Muscle layer of colon (tissue), 2 donors: ENCODE data around the gene COQ10A.

Experiments
- H3K27ac ChIP-seq: one replicate; pipeline ENCODE4 v1.7.0; 2013; ENCODE audit warnings: low read depth, mild to moderate bottlenecking, low read length, moderate library complexity
- H3K27me3 ChIP-seq, 2 donors: one replicate each; pipeline ENCODE4 v1.7.0; 2013; ENCODE audit warnings: low read length in 2 of 2, mild to moderate bottlenecking in 2 of 2; ENCODE audit not compliant: insufficient read depth in 2 of 2, control insufficient read depth in 1 of 2
- H3K36me3 ChIP-seq: one replicate; pipeline ENCODE4 v1.7.0; 2013; ENCODE audit warnings: mild to moderate bottlenecking, low read length; ENCODE audit not compliant: insufficient read depth
- H3K4me1 ChIP-seq: one replicate; pipeline ENCODE4 v1.7.0; 2013; ENCODE audit warnings: mild to moderate bottlenecking, low read length; ENCODE audit not compliant: insufficient read depth
- H3K4me3 ChIP-seq, 2 donors: one replicate each; pipeline ENCODE4 v1.7.0; 2013; ENCODE audit warnings: low read length in 2 of 2, low read depth in 1 of 2, mild to moderate bottlenecking in 1 of 2, moderate library complexity in 1 of 2
- H3K9ac ChIP-seq: one replicate; pipeline ENCODE4 v1.7.0; 2013; ENCODE audit warnings: low read length
- H3K9me3 ChIP-seq: one replicate; pipeline ENCODE4 v1.7.0; 2013; ENCODE audit warnings: mild to moderate bottlenecking, low read length
- donor health status: abdominal sarcoma.
- donor health status: Adenocarcinoma of cecum.

Gene COQ10A

DNA sequence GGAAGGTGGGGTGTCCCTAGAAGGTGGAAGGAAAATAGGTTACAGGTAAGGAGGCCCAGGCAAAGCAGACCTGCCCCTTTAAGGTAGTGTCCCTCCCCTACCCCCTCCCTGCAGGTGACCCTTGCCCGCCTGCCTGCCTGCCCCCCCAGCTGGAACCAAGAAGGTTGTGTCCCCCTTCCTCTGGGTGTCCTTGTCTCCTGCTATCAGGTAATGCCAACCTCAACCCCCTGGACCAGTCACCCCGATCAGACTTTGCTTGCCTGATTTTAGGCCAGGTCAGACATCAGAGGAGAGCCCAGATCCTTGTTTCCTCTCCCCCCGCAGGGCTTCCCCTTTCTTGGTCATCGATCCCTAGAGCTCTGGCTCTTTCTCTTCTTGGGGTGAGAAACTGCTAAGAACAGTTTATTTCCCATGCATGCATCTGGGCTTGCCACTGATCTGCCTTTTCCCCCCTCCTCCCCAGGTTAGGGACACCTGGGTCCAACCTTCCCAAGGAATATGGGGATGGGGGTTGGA is 36.8 kb upstream of the COQ10A start, which contains the start of gene SLC39A5:
Gene SLC39A5 (plus strand): TSS at position 136 of the 516 bp plus-strand sequence. CDS start 1,224 bp downstream, outside the sequence.
- Histone ChIP-seq H3K36me3 (no peaks in the 10 kb centered on the region), H3K4me1 (peaks cover 1% of the 10 kb centered on the region), H3K4me3 (no peak within 1 kb of the TSS), H3K9me3 (no peaks in the 10 kb centered on the region), H3K9ac (no peak within 1 kb of the TSS), H3K27me3 (no peaks in the 10 kb centered on the region), H3K27ac (no peak within 1 kb of the TSS)

DNA sequence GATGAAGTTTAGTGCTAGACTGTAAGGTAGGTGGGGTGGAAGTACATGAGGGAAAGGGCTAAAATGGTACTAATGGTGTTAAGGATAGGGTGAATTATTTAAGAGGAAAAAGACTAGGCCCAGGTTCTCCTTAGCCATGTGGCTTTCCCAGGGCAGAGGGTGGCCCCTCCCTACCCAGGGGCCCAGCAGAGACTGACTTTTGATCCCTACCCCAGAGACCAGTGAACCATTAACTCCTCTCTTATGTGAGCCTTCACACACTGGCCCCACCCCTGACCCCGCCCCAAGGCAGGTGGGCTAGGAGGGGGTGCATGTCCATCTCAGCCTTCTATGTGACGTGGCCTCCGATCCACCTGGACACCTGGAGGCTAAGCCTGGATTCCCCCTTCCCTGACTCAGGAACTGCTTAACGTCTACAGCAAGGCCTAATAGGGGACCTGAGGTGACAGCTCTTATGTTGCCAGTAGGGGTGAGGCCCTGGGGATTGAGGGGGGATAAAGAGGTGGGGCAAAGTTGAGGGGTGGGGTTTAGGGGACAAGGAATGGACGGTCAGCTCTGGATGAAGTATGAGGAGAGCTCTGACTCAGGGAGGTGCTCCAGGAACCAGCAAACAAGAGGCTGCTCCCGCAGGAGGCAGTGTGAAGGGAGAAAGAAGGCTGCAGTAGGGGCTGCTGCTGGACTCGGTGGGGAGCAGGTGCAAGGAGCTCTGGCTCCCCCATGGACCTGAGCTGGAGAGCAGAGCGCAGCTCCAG is 36.1 kb upstream of the COQ10A start:
- no peak overlapping the region for H3K9ac ChIP-seq
- H3K9me3 ChIP-seq, result no peaks in the 10 kb centered on the region
- H3K36me3 ChIP-seq, result no peaks in the 10 kb centered on the region
- no peak overlapping the region for H3K4me3 ChIP-seq
- H3K27me3 ChIP-seq, result no peaks in the 10 kb centered on the region
- H3K4me1 ChIP-seq, result no peaks in the 10 kb centered on the region
- H3K27ac ChIP-seq, result no peak overlapping the region

DNA sequence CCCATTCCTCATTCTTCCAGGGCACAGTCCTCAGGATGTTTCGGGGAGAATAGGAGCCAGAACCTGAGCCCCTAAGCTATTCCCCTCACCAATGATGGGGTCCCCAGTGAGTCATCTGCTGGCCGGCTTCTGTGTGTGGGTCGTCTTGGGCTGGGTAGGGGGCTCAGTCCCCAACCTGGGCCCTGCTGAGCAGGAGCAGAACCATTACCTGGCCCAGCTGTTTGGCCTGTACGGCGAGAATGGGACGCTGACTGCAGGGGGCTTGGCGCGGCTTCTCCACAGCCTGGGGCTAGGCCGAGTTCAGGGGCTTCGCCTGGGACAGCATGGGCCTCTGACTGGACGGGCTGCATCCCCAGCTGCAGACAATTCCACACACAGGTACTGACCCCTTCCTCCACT is 35.6 kb upstream of the COQ10A start:
- no peaks in the 10 kb centered on the region for H3K36me3 ChIP-seq
- no peaks in the 10 kb centered on the region for H3K9me3 ChIP-seq
- no peaks in the 10 kb centered on the region for H3K27me3 ChIP-seq
- no peak overlapping the region for H3K4me3 ChIP-seq
- H3K4me1 ChIP-seq, result no peaks in the 10 kb centered on the region
- no peak overlapping the region for H3K27ac ChIP-seq
- H3K9ac ChIP-seq, result no peak overlapping the region

DNA sequence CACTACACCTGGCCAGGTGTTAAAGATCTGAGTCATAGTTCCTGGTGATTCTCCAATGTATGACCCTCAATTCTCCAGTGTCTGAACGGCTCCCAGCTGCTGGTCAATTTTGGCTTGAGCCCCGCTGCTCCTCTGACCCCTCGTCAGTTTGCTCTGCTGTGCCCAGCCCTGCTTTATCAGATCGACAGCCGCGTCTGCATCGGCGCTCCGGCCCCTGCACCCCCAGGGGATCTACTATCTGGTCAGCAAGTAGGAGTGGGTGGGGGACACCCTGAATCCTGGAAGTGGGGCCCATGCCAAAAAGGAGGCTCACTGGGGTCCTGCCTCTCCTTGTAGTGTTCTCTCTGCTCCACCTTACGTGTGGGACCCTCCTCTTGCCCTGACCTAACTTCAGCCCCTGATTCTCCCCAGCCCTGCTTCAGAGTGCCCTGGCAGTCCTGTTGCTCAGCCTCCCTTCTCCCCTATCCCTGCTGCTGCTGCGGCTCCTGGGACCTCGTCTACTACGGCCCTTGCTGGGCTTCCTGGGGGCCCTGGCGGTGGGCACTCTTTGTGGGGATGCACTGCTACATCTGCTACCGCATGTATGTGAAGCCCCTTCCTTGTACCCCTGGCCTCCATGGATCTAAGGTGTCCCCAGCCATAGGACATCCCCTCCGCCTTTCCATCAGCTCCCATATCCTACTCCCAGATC is 31.9 kb upstream of the COQ10A start:
- no peak overlapping the region for H3K27ac ChIP-seq
- no peaks in the 10 kb centered on the region for H3K9me3 ChIP-seq
- H3K4me1 ChIP-seq, result no peaks in the 10 kb centered on the region
- no peak overlapping the region for H3K4me3 ChIP-seq
- H3K36me3 ChIP-seq, result peaks cover 13% of the 10 kb centered on the region
- H3K27me3 ChIP-seq, result no peaks in the 10 kb centered on the region
- H3K9ac ChIP-seq, result no peak overlapping the region

DNA sequence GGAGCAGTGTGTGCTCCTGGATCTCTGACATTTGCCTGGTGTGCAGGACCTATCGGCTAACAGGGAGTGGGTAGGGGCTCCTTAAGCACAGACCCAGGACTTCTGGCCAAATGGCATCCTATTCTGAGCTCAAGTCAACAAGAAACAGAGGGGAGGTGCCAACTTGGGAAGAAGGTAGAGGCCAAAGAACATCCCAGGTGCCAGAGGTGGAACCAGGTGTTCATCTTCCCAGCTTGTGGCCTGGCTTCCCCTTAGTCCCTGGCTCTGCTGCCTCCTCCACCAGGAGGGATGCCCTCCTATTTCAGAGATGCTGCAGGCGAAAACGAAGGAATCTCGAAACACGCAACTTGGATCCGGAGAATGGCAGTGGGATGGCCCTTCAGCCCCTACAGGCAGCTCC is 30.7 kb upstream of the COQ10A start:
- H3K9me3 ChIP-seq, result no peaks in the 10 kb centered on the region
- no peak overlapping the region for H3K4me3 ChIP-seq
- H3K27me3 ChIP-seq, result no peaks in the 10 kb centered on the region
- H3K36me3 ChIP-seq, result peaks cover 25% of the 10 kb centered on the region
- no peak overlapping the region for H3K9ac ChIP-seq
- no peak overlapping the region for H3K27ac ChIP-seq
- H3K4me1 ChIP-seq, result no peaks in the 10 kb centered on the region

DNA sequence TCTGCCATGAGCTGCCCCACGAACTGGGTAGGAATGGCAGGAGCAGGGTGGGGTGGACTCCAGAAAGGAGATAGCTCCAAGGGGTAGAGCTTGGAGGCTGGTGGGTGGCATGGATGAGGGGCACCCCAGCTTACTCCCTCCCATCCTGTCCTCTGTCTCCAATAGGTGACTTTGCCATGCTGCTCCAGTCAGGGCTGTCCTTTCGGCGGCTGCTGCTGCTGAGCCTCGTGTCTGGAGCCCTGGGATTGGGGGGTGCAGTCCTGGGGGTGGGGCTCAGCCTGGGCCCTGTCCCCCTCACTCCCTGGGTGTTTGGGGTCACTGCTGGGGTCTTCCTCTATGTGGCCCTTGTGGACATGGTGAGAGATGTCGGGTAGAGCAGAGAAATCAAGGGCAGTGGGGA is 29.8 kb upstream of the COQ10A start:
- H3K4me3 ChIP-seq, result no peak overlapping the region
- H3K9me3 ChIP-seq, result no peaks in the 10 kb centered on the region
- H3K4me1 ChIP-seq, result no peaks in the 10 kb centered on the region
- H3K27ac ChIP-seq, result no peak overlapping the region
- H3K27me3 ChIP-seq, result no peaks in the 10 kb centered on the region
- H3K9ac ChIP-seq, result no peak overlapping the region
- H3K36me3 ChIP-seq, result peaks cover 34% of the 10 kb centered on the region

DNA sequence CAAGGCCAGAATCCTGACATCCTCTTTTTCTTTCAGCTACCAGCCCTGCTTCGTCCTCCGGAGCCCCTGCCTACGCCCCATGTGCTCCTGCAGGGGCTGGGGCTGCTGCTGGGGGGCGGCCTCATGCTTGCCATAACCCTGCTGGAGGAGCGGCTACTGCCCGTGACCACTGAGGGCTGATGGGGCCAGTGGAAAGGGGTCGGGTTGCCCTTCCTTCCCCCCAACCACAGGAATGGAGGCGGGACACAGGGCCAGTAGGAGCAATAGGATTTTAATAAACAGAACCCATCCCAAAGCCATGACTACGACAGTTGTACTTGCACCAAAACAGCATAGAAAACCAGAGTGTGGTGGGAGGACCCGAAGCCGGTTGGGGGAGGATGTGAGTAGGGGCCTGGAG is 29.2 kb upstream of the COQ10A start:
- H3K9ac ChIP-seq, result no peak overlapping the region
- peaks cover 40% of the 10 kb centered on the region for H3K36me3 ChIP-seq
- H3K4me1 ChIP-seq, result no peaks in the 10 kb centered on the region
- no peaks in the 10 kb centered on the region for H3K9me3 ChIP-seq
- H3K27me3 ChIP-seq, result no peaks in the 10 kb centered on the region
- H3K27ac ChIP-seq, result no peak overlapping the region
- H3K4me3 ChIP-seq, result no peak overlapping the region

DNA sequence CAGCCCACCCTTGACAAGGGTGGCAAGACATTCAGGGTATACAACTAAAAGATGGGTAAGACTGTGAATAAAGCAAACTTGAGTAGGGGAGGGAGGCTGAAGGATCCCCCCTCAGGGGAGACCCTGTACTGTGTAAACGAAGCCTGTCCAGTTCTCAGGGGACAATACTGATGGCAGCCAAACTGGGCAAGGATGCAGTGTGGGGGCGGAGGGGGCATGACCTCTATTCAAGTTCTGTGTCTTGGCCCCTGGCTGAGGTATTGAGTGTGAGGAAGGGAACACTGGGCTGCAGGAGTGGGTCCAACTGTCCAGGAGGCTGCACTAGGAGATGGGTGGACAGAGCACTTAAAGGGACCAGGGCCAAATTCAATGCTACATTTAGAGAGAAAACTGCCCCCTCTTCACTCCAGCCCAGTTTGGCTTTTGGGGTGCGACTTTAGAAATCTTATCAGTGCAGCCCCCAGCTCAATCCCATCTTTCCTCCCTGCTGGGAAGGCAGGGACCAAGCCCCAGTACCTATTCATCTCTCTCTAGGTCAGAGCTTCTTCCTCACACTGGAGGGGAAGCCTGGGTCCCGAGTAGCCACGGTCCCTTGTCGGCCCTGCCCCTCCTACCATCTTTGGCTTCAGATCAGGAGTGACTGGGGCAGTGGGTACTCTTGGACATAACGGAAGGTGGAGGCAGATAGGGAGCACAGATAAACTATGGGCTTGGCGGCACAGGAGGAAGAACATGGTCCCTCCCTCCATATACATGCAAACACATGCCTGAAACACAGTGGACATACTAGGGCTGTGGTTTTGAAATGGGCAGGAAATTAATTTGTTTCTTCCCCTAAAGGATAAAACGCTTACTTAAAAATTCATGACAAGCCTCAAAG is 25.1 kb upstream of the COQ10A start:
- Histone ChIP-seq H3K36me3 (peaks cover 73% of the 10 kb centered on the region), H3K9ac (no peak overlapping the region)

DNA sequence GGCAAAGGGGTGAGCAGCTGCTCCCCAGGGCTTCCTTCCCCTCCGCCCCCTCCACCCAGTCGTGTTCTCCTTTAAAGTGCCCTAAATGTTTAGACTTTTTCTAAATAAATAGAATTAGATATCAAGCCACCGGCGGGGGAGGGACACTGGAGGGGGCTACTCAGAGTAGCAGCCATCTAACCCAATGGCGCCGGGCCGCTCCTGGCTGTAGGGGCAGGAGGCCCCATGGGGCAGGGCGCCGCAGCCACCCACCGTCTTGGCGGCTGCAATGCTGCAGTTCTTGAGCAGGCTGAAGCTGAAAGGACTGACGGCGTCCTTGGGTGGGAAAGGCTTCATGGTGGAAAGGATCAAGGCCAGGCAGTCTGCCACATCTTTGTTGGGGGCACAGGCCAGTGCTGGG is 23.8 kb upstream of the COQ10A start:
- Histone ChIP-seq H3K27me3 (no peaks in the 10 kb centered on the region), H3K4me3 (no peak overlapping the region), H3K36me3 (peaks cover 84% of the 10 kb centered on the region), H3K9me3 (no peaks in the 10 kb centered on the region), H3K4me1 (no peaks in the 10 kb centered on the region), H3K9ac (no peak overlapping the region), H3K27ac (no peak overlapping the region)

More for the DNA sequence above, 25.1 kb upstream of the COQ10A start:
- Histone ChIP-seq H3K27me3 (no peaks in the 10 kb centered on the region), H3K9me3 (no peaks in the 10 kb centered on the region), H3K4me3 (no peak overlapping the region), H3K27ac (no peak overlapping the region), H3K4me1 (no peaks in the 10 kb centered on the region)

DNA sequence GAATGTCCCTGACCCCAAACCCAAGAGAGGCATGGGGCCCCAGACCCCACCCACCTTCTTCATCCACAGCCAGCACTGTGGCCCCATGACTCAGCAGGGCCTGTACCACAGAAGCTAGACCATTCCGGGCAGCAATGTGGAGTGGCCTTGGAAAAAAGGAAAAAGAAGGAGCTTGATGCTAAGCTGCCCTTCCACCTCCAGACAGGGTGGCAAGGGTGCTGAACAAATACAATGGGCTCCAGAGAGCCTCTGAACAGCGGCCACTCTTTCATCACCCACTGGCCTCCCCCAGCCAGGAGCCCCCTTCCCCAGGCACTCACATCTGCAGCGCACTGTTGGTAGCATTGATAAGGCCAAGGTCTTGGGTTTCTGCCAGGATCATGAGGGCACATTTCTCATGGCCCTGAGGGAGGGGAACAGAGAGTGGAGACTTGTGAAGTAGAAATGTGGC is 23.0 kb upstream of the COQ10A start:
- Histone ChIP-seq H3K9ac (no peak overlapping the region), H3K4me1 (no peaks in the 10 kb centered on the region), H3K9me3 (no peaks in the 10 kb centered on the region), H3K27me3 (no peaks in the 10 kb centered on the region), H3K27ac (no peak overlapping the region), H3K36me3 (peaks cover 89% of the 10 kb centered on the region), H3K4me3 (no peak overlapping the region)

DNA sequence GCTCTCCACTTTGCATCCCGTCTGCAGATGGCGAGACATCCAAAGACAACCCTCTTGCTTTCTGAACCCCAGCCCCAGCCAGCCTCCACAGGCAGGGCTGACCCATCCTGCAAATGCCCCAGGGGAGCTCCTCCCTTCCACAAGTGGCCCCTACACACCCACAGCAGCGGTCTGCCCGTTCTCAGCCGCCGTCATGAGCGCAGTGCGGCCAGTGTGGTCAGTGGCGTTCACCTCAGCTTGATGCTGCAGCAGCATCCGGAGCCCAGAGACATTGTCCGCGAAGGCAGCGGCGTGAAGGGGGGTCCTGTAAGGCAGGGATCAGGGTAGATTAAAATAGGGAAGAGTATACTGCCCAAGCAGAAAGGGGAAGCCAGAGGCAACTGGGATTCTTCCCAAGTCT is 22.2 kb upstream of the COQ10A start:
- no peaks in the 10 kb centered on the region for H3K4me1 ChIP-seq
- no peaks in the 10 kb centered on the region for H3K27me3 ChIP-seq
- no peak overlapping the region for H3K27ac ChIP-seq
- no peaks in the 10 kb centered on the region for H3K9me3 ChIP-seq
- H3K4me3 ChIP-seq, result no peak overlapping the region
- no peak overlapping the region for H3K9ac ChIP-seq
- peaks cover 87% of the 10 kb centered on the region for H3K36me3 ChIP-seq
